Hepatocyte (in vitro differentiated cells): ENCODE results near the gene CARD9. TPM values are rescaled to one million over a fixed set of nuclear protein-coding genes. Genes with fewer than 3 reads are reported as not detected.

Experiments
- DNase-seq: peaks from one replicate; pipeline ENCODE4 v3.0.0-alpha.2; 2016; ENCODE audit warnings: low spot score
- H2AFZ ChIP-seq: fragments of 200-600 bp; sonication (generic); 2 replicates; pipeline ENCODE4 v1.6.0; 2016; ENCODE audit warnings: antibody characterized with exemption, mild to moderate bottlenecking
- H3K27ac ChIP-seq: fragments of 200-600 bp; sonication (generic); 2 replicates; pipeline ENCODE4 v1.5.1; 2016; ENCODE audit warnings: mild to moderate bottlenecking
- H3K27me3 ChIP-seq: fragments of 200-600 bp; sonication (generic); 2 replicates; pipeline ENCODE4 v1.6.1; 2016
- H3K36me3 ChIP-seq: fragments of 200-600 bp; sonication (generic); replicated peaks from 2 replicates; pipeline ENCODE4 v1.5.1; 2016; ENCODE audit warnings: low read depth; ENCODE audit not compliant: insufficient read depth
- H3K4me1 ChIP-seq: fragments of 200-600 bp; sonication (generic); 2 replicates; pipeline ENCODE4 v1.5.1; 2016; ENCODE audit warnings: mild to moderate bottlenecking, moderate library complexity; ENCODE audit not compliant: insufficient read depth
- H3K4me2 ChIP-seq: fragments of 200-600 bp; sonication (generic); 2 replicates; pipeline ENCODE4 v1.6.0; 2016
- H3K4me3 ChIP-seq: fragments of 200-600 bp; sonication (generic); 2 replicates; pipeline ENCODE4 v1.5.1; 2016; ENCODE audit warnings: mild to moderate bottlenecking
- H3K79me2 ChIP-seq: fragments of 200-600 bp; sonication (generic); 2 replicates; pipeline ENCODE4 v1.6.0; 2017; ENCODE audit warnings: mild to moderate bottlenecking
- H3K9me2 ChIP-seq: fragments of 200-600 bp; sonication (generic); replicated peaks from 2 replicates; pipeline ENCODE4 v1.6.0; 2017; ENCODE audit warnings: mild to moderate bottlenecking; ENCODE audit not compliant: insufficient read depth
- H3K9me3 ChIP-seq: fragments of 200-600 bp; sonication (generic); 2 replicates; pipeline ENCODE4 v1.5.1; 2016; ENCODE audit warnings: low read depth, mild to moderate bottlenecking
- H4K20me1 ChIP-seq: fragments of 200-600 bp; sonication (generic); 2 replicates; pipeline ENCODE4 v1.6.0; 2016; ENCODE audit warnings: mild to moderate bottlenecking; ENCODE audit not compliant: insufficient read depth, poor library complexity, severe bottlenecking
- EZH2 ChIP-seq: fragments of 200-600 bp; sonication (generic); IDR thresholded peaks from 2 replicates; pipeline ENCODE4 v1.6.1; 2016; ENCODE audit warnings: antibody characterized with exemption, mild to moderate bottlenecking, borderline replicate concordance
- EZH2phosphoT487 ChIP-seq: fragments of 200-600 bp; sonication (generic); IDR thresholded peaks from one replicate; pipeline ENCODE4 v1.6.1; 2018; ENCODE audit warnings: antibody characterized with exemption, mild to moderate bottlenecking, low read depth, moderate library complexity; ENCODE audit not compliant: unreplicated experiment, severe bottlenecking
- WGBS: methylation state at CpG from one replicate; pipeline ENCODE4 v1.1.6; 2016; ENCODE audit warnings: low lambda C conversion rate; ENCODE audit errors: missing lambda C conversion rate; 5-methylcytosine and 5-hydroxymethylcytosine counted together
- polyA plus RNA-seq: library from polyadenylated mRNA; unstranded; fragments of >200 nt; fragmentation: Nextera tagmentation; extraction: Ambion mirVana; gene quantifications from 2 replicates; pipeline ENCODE4 v1.2.1, GENCODE V29; 2016
- total RNA-seq: library from RNA; depleted of rRNA; stranded (reverse); fragments of >200 nt; gene quantifications from 2 replicates; pipeline ENCODE4 v1.2.3, GENCODE V29; 2014
- TF ChIP-seq, protein P1 (sequence below): fragments of 200-600 bp; sonication (generic); IDR thresholded peaks from 2 replicates; pipeline ENCODE4 v1.5.1; 2016; ENCODE audit warnings: antibody characterized with exemption, mild to moderate bottlenecking; ENCODE audit not compliant: poor library complexity

The CARD9 gene
- total and polyA plus RNA-seq, 2 experiments from 2014 or later = 0.80 to 1.5 TPM

DNA sequence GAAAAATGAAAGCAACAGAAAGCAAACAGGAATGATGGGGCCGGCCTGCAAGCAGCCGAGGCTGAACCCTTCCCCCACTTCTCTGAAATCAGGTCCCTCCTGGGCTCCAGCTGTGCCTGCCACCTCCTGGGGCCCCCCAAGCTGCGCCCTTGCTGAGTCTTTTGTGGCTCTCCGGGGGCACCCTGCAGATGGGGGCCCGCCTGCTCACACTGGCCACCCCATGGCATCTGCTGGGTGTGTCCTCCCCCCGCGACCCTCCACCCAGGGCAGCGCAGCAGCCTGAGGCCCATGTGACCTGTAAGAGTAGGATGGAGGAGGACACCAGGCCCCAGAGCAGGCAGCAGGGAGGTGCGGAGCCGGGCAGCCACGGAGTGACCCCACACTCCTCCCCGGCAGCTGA lies 40.4 kb downstream of the CARD9 start:
- H4K20me1 ChIP-seq = peaks cover 37% of the 10 kb centered on the region
- peaks cover 50% of the 10 kb centered on the region for H3K79me2 ChIP-seq
- H3K27me3 ChIP-seq = no peaks in the 10 kb centered on the region
- no peak overlapping the region for H3K4me2 ChIP-seq
- TF ChIP-seq, protein P1, sequence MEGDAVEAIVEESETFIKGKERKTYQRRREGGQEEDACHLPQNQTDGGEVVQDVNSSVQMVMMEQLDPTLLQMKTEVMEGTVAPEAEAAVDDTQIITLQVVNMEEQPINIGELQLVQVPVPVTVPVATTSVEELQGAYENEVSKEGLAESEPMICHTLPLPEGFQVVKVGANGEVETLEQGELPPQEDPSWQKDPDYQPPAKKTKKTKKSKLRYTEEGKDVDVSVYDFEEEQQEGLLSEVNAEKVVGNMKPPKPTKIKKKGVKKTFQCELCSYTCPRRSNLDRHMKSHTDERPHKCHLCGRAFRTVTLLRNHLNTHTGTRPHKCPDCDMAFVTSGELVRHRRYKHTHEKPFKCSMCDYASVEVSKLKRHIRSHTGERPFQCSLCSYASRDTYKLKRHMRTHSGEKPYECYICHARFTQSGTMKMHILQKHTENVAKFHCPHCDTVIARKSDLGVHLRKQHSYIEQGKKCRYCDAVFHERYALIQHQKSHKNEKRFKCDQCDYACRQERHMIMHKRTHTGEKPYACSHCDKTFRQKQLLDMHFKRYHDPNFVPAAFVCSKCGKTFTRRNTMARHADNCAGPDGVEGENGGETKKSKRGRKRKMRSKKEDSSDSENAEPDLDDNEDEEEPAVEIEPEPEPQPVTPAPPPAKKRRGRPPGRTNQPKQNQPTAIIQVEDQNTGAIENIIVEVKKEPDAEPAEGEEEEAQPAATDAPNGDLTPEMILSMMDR = no peak
- no peak for TF ChIP-seq EZH2phosphoT487
- no peak for TF ChIP-seq EZH2
- H3K4me3 ChIP-seq = no peak overlapping the region
- H3K9me2 ChIP-seq = no peaks in the 10 kb centered on the region
- no peak for DNase-seq
- H3K9me3 ChIP-seq = no peaks in the 10 kb centered on the region
- H2AFZ ChIP-seq = no peak overlapping the region
- H3K27ac ChIP-seq = no peak overlapping the region
- H3K4me1 ChIP-seq = peaks cover 13% of the 10 kb centered on the region
- H3K36me3 ChIP-seq = no peaks in the 10 kb centered on the region
- WGBS = 96% methylated on average over 12 of the region's 12 CpGs

GRCh38 chr9:136332482-136332983 lies 40.9 kb downstream of the CARD9 start:
- no peaks in the 10 kb centered on the region for H3K36me3 ChIP-seq
- peaks cover 54% of the 10 kb centered on the region for H3K79me2 ChIP-seq
- H3K4me1 ChIP-seq = peaks cover 13% of the 10 kb centered on the region
- TF ChIP-seq EZH2 = no peak
- no peak overlapping the region for H3K4me3 ChIP-seq
- DNase-seq = no peak
- H3K4me2 ChIP-seq = no peak overlapping the region
- no peaks in the 10 kb centered on the region for H3K27me3 ChIP-seq
- H3K9me3 ChIP-seq = no peaks in the 10 kb centered on the region
- H3K9me2 ChIP-seq = no peaks in the 10 kb centered on the region
- no peak overlapping the region for H3K27ac ChIP-seq
- 86% methylated on average over 11 of the region's 11 CpGs for WGBS
- peaks cover 37% of the 10 kb centered on the region for H4K20me1 ChIP-seq
- no peak overlapping the region for H2AFZ ChIP-seq

DNA sequence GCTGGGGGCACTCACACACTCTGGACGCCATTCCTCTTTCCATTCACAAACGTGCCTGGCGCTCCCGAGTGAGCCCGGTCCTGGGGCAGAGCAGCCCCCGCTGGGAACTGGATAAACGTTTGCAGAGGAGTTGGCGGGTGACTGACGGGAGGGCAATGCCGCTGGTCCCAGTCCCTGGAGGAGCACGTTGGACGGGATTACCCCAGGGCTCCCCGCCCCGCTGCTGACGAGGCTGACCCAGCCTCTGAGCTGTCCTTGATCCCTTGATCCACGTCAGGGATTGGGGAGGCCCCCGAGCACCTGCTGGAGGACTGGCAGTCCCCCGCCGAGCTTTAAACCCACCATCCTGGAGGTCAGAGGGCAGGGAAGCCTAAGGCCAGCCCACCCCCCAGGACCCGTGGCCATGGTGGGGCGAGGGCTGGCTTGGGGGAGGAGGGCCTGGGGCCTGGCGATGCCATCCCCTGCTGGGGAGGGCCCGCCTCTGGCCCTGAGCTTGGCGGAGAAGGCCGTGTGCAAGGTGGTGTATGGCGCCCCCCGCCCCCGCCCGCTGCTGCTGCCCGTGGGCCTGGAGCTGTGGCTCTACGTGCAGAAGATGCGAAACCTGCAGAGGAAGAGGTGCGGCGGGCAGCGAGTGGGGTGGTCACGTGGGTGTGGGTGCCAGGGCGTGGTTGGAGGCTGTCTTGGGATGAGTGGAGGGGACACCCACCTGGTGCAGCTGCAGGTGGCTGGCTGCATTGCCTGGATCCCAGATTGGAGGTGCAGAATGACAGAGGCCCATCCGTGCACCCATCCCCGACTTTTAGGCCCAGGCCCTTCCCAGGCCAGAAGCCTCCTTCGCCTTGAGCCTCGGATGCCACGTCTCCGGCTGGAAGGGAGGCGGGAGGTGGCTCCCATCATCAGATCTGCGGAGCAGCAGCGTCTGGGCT lies 41.6 kb downstream of the CARD9 start:
- Histone ChIP-seq H3K27ac (no peak overlapping the region), H3K27me3 (no peaks in the 10 kb centered on the region), H3K36me3 (no peaks in the 10 kb centered on the region), H3K4me1 (peaks cover 16% of the 10 kb centered on the region), H3K4me2 (no peak overlapping the region), H2AFZ (no peak overlapping the region), H3K79me2 (peaks cover 54% of the 10 kb centered on the region), H3K9me2 (no peaks in the 10 kb centered on the region), H4K20me1 (peaks cover 37% of the 10 kb centered on the region), H3K9me3 (no peaks in the 10 kb centered on the region), H3K4me3 (no peak overlapping the region)
- WGBS = 87% methylated on average over 36 of the region's 46 CpGs
- no peak for TF ChIP-seq EZH2phosphoT487
- no peak for TF ChIP-seq EZH2
- TF ChIP-seq, protein P1 = no peak
- DNase-seq = no peak

- Histone ChIP-seq H2AFZ (no peak overlapping the region), H3K27me3 (no peaks in the 10 kb centered on the region), H3K79me2 (peaks cover 54% of the 10 kb centered on the region), H3K36me3 (no peaks in the 10 kb centered on the region), H4K20me1 (peaks cover 37% of the 10 kb centered on the region), H3K4me1 (peaks cover 22% of the 10 kb centered on the region), H3K9me2 (no peaks in the 10 kb centered on the region), H3K9me3 (no peaks in the 10 kb centered on the region), H3K4me3 (no peak overlapping the region), H3K27ac (no peak overlapping the region), H3K4me2 (no peak overlapping the region)
- no peak for TF ChIP-seq EZH2phosphoT487
- TF ChIP-seq EZH2 = no peak
- TF ChIP-seq, protein P1 = no peak
- no peak for DNase-seq
- 90% methylated on average over 6 of the region's 15 CpGs for WGBS
These were observed 42.4 kb downstream of the CARD9 start for GRCh38 chr9:136331030-136331429.
